Heart left ventricle (tissue), 13 donors: ENCODE data around the gene MDC1.

Experiments
- POLR2A ChIP-seq, 2 donors: fragments of 450-650 bp; IDR thresholded peaks; one replicate each; pipeline ENCODE4 v1.6.1; 2017; ENCODE audit warnings: antibody characterized with exemption in 2 of 2, mild to moderate bottlenecking in 2 of 2, moderate library complexity in 2 of 2
- TF ChIP-seq, protein P1 (sequence below), 12 donors: fragments of 200-600 bp; sonication (generic) in 4 of 12; IDR thresholded peaks; one replicate each; pipeline versions ENCODE4 v1.5.0 to v1.8.0; 2018 to 2022; ENCODE audit warnings: antibody characterized with exemption in 12 of 12, mild to moderate bottlenecking in 5 of 12
- donor health status: ischemic (EF 13 %, LVEDD 7.1; RV severe dilation, severe dysfunction).
- donor health status: DM: no; HTN: yes; CAD: no.
- donor health status: DM: no; HTN: no; CAD: no.
- donor health status: ischemic (EF 25% LVEDD 6.9; RV normal size, moderate dysfunction).
- donor health status: ischemic (EF 25% LVEDD 5.7; RV mildly dilated, moderate dysfunction).
- donor health status: ischemic (EF 35%, LVEDD 5.7; RV mildly dilated, moderate dysfunction).
- donor health status: nonischemic (EF 11% LVEDD 7.7; RV severe dilation, severe dysfunction).
- donor health status: DM: yes; HTN: yes; CAD: no.
- donor health status: PGD.
- donor health status: ischemic (EF 29% LVEDD 5.4; RV normal size, mild dysfunction).
- donor health status: nonischemic (EF 23%, LVEDD 6.1; RV moderate dilation, normal function).

DNA sequence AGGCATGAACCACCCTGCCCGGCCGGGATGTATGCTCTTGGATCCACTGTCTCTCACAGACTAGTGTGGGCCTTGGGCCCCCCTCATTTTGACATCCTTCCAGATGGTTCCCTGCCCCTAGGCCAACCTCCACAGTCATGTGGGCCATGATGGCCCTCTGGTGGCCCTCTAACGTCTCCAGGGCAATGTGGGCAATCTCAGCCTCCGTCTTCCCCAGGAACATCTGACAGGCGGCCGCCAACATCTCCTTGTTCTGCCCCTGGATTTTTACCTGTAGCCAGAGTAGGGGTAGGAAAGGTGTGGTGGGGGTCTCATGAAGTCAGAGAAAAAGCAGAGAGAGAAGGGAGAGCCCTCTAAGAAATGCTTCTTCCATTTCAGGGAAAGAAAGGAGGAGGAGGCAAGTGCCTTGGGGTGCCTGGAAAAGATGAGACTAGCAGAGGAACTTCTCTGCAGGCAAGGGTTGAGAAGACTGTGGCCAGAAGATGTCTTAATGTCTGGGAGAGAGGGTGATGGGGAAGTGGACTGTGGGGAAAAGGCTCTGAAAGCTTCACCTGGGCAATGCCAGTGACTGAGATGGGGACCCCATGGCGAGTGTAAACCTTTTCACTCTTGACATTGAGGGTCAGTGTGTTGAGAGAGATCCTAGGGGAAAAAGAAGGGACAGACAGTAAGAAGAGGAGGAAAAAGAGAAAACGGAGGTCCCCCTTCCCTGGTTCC, 24.1 kb upstream of the MDC1 start:
- TF ChIP-seq, protein P1, sequence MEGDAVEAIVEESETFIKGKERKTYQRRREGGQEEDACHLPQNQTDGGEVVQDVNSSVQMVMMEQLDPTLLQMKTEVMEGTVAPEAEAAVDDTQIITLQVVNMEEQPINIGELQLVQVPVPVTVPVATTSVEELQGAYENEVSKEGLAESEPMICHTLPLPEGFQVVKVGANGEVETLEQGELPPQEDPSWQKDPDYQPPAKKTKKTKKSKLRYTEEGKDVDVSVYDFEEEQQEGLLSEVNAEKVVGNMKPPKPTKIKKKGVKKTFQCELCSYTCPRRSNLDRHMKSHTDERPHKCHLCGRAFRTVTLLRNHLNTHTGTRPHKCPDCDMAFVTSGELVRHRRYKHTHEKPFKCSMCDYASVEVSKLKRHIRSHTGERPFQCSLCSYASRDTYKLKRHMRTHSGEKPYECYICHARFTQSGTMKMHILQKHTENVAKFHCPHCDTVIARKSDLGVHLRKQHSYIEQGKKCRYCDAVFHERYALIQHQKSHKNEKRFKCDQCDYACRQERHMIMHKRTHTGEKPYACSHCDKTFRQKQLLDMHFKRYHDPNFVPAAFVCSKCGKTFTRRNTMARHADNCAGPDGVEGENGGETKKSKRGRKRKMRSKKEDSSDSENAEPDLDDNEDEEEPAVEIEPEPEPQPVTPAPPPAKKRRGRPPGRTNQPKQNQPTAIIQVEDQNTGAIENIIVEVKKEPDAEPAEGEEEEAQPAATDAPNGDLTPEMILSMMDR (IDR thresholded peaks at IDR 0.05) = no peak
- TF ChIP-seq POLR2A (IDR thresholded peaks at IDR 0.05) = no peak
